Mucosa of stomach (tissue), 1 donor: Measurements from ENCODE around the gene PGA5.
"Not testable (repeated sequence)": the region's sequence is repeated elsewhere in the genome, so short reads cannot be mapped to it uniquely, and the experiment has no call there.

ENCODE experiments used
- H3K27me3 ChIP-seq: one replicate; pipeline ENCODE4 v1.7.0; 2013; ENCODE audit warnings: mild to moderate bottlenecking, low read length; ENCODE audit not compliant: control insufficient read depth, insufficient read depth
- H3K36me3 ChIP-seq: one replicate; pipeline ENCODE4 v1.7.0; 2013; ENCODE audit warnings: low read length; ENCODE audit not compliant: control insufficient read depth, insufficient read depth
- H3K4me1 ChIP-seq: one replicate; pipeline ENCODE4 v1.7.0; 2013; ENCODE audit warnings: mild to moderate bottlenecking, low read length; ENCODE audit not compliant: control insufficient read depth, insufficient read depth
- H3K4me3 ChIP-seq: one replicate; pipeline ENCODE4 v1.7.0; 2013; ENCODE audit warnings: low read length
- H3K9ac ChIP-seq: one replicate; pipeline ENCODE4 v1.7.0; 2013; ENCODE audit warnings: mild to moderate bottlenecking, low read length, moderate library complexity
- H3K9me3 ChIP-seq: one replicate; pipeline ENCODE4 v1.7.0; 2013; ENCODE audit warnings: mild to moderate bottlenecking, low read length, moderate library complexity; ENCODE audit not compliant: control insufficient read depth
- donor health status: Pancreatic carcinoma.

The PGA5 gene

DNA sequence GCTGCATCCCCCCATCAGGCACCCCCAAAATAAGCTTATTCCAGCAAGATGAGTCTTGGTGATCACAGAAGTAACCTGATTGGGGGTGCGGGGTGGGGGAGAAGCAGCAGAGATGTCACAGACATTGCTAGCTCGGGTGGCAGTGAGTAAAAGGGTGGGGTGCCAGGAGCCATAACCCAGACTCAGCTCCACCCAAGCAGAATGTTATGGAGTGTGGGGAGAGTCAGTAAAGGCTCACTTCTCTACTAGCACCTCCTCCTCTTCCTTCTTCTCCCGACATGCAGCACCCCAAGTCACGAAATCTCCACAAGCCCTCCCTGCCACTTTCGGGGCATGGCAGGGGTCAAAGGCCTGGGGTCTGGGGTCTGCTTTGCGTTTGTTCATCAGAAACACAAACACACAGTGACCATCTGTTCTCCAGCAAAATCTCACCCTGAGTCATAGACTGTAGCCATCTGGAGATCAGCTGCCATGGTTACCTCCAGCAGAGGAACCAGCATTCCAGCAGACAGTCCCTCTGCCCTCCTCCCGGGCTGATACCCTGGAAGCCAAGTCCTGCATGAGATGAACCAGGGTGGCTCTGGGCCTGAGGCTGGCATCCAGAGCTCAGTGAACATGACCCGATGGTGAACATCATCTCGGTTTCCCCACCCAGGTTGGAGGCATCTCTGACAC, 33.2 kb upstream of the PGA5 start:
- not testable (repeated sequence) for H3K4me1 ChIP-seq, H3K9me3 ChIP-seq, H3K36me3 ChIP-seq, H3K27me3 ChIP-seq, H3K9ac ChIP-seq, H3K4me3 ChIP-seq

DNA sequence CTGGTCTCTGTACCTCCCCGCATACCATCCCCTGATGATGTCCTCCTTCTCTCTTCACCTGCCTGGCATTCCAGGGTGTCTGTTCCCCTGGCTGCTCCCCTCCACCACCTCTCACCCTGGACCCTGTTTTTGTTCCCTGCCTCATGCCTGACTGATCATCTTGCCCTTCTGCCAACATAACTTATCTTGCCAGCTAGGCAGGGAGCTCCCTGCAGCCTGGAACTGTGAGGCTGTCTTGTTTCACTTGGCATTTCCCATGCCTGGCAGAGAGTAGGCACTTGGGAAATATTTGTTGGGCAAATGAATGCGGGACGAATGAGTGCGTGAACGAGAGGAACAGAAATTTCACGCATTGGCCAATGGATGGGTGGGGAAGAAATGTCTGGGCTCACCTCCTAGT, 30.3 kb upstream of the PGA5 start:
- not testable (repeated sequence) for H3K4me1 ChIP-seq, H3K9ac ChIP-seq, H3K4me3 ChIP-seq, H3K27me3 ChIP-seq, H3K36me3 ChIP-seq, H3K9me3 ChIP-seq

DNA sequence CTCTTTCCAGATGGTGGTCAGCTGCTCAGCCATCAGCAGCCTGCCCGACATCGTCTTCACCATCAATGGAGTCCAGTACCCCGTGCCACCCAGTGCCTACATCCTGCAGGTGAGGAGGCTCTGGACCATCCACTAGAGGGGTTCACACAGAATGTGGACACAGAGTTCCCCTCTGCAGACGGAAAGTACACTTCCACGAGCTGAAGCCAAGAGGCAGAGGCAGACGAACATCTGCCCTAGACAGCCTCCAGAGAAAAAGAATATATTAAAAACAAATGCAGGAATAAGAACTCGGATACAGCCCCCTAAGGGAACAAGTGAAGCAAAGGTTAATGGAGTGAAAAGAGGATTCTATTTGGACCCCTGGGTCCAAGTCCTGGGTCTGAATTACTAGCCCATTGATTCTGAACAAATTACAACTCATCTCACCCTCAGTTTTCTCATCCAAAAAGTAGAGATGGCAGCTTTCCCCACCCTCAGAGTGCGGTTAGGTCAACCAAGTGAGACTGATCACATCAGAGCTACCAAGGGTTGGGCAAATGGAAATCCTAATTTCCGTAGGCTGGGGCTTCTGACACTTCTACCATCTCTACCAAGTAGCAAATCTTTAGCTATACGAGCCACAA, 29.5 kb upstream of the PGA5 start:
- H3K4me1 ChIP-seq, H3K4me3 ChIP-seq: not testable (repeated sequence)

DNA sequence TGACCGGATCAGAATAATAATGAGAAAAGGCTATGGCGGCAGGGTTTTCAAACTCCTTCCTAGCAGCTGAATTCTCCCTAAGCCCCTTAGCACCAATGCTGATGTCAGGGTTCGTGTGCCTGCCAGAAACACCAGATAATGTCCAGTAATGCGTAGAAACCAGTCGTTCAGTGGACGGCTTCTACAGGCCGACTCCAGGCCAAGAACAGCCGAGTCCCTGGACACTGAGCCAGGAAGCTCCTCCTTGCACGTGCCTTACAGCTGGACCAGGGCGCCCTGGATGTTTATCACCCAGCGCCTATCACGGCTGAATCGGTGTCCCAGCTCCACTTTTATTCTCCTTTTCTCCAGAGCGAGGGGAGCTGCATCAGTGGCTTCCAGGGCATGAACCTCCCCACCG, 28.8 kb upstream of the PGA5 start:
- H3K4me1 ChIP-seq, result not testable (repeated sequence)

More for the DNA sequence above, 29.5 kb upstream of the PGA5 start:
- H3K9me3 ChIP-seq, H3K9ac ChIP-seq, H3K27me3 ChIP-seq, H3K36me3 ChIP-seq: not testable (repeated sequence)

DNA sequence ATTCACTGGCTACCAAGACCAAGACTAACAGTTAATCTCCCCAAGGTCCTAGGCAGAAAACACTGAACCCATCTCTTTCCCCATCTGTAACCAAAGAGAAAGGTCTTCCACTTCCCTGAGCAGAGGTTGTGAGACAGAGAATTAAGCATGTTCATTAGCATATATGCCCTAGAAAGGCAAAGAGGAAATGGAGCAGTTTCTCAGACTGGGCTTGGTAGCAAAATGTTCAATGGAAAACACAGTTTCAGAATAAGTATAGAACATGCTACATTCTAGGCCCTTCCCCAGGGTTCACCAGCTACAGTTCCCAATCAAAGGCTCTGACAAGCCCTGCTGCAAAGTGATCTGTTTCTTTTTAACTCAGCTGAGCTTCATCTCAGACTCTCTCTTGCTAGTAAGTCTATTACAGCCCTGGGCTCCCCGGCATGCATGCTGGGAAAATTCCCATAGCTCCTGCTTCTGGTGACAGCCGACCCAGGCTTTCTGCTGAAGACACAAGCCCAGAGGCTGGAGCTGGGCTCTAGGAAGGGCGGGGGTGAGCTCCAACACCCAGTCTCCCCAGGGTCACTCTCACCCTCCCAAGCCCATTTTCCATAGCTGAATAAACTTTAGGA, 27.2 kb upstream of the PGA5 start:
- not testable (repeated sequence) for H3K4me3 ChIP-seq, H3K9ac ChIP-seq, H3K4me1 ChIP-seq, H3K36me3 ChIP-seq, H3K27me3 ChIP-seq, H3K9me3 ChIP-seq

More for the DNA sequence above, 28.8 kb upstream of the PGA5 start:
- H3K36me3 ChIP-seq, H3K9me3 ChIP-seq, H3K27me3 ChIP-seq, H3K9ac ChIP-seq, H3K4me3 ChIP-seq: not testable (repeated sequence)

DNA sequence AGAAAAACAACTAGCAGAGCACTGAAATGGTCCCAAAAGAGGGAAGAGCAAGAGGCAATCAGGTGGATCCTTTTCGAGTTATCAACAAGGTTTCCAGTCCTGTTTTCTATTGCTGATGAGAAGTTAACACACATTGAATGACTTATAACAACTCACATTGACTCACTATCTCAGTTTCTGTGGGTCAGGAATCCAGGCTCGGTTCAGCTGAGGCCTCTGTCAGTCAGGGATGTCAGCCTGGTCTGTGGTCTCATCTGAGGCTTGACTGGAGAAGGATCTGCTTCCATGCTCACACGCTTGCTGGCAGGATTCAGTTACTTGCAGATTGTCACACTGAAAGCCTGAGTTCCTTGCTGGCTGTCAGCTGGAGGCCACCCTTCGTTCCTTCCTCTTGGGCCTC, 22.7 kb upstream of the PGA5 start:
- H3K27me3 ChIP-seq, H3K4me3 ChIP-seq, H3K4me1 ChIP-seq, H3K36me3 ChIP-seq, H3K9me3 ChIP-seq, H3K9ac ChIP-seq: not testable (repeated sequence)

DNA sequence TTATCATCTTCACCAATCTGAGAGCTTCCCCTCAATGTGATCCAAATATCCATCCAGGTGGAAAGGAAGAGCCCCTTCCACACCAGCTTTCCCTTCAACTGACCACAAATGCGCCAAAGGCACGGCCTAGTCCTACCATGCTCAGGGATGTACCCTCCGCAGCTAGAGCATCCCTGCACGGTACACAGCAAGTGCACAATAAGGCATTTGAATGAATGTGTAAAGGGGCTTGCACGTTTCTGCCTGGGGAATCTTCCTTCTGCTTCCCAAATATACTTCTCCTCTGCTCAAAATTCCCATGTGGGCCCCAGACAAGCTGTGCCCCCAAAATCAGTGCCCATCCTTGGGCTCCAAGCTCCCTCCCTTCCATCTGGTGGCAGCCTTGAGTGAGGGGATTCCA, 22.0 kb upstream of the PGA5 start:
- not testable (repeated sequence) for H3K27me3 ChIP-seq, H3K9me3 ChIP-seq, H3K4me3 ChIP-seq, H3K36me3 ChIP-seq, H3K9ac ChIP-seq, H3K4me1 ChIP-seq

DNA sequence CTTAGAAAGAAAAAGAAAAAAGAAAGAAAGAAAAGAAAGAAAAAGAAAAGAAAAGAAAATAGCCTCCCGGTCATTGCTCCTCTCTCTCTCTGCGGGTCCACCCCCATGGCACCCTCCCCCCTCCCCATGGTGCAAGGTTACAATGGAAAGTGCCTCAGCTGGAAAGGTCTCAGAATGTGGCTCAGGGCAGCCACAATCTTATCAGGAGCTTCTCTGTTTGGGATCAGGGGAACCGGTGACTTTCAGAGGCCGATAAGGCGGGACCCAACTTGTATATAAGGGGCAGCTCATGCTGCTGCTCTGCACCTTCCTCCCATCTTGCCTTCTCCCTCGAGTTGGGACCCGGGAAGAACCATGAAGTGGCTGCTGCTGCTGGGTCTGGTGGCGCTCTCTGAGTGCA, 18.9 kb upstream of the PGA5 start, which contains the start of gene PGA4:
Gene PGA4 (plus strand): TSS at position 301 of the 400 bp plus-strand sequence. CDS start 54 bp downstream, at position 355.
- H3K4me1 ChIP-seq, H3K27me3 ChIP-seq, H3K36me3 ChIP-seq, H3K9ac ChIP-seq, H3K9me3 ChIP-seq, H3K4me3 ChIP-seq: not testable (repeated sequence)

DNA sequence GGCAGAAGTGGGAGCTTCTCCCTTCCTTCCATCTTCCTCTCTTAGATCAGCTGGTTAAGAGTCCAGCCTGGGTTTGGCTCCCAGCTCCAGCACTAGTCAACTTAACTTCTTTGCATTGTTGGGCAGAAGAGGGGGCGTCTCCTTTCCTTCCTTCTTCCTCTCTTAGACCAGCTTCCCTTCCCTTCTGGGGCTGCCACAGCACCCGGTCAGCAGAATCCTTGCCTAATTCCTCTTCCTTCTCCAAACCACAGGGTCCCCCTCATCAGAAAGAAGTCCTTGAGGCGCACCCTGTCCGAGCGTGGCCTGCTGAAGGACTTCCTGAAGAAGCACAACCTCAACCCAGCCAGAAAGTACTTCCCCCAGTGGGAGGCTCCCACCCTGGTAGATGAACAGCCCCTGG, 18.3 kb upstream of the PGA5 start:
- H3K4me1 ChIP-seq, H3K9ac ChIP-seq, H3K4me3 ChIP-seq, H3K9me3 ChIP-seq, H3K36me3 ChIP-seq, H3K27me3 ChIP-seq: not testable (repeated sequence)

DNA sequence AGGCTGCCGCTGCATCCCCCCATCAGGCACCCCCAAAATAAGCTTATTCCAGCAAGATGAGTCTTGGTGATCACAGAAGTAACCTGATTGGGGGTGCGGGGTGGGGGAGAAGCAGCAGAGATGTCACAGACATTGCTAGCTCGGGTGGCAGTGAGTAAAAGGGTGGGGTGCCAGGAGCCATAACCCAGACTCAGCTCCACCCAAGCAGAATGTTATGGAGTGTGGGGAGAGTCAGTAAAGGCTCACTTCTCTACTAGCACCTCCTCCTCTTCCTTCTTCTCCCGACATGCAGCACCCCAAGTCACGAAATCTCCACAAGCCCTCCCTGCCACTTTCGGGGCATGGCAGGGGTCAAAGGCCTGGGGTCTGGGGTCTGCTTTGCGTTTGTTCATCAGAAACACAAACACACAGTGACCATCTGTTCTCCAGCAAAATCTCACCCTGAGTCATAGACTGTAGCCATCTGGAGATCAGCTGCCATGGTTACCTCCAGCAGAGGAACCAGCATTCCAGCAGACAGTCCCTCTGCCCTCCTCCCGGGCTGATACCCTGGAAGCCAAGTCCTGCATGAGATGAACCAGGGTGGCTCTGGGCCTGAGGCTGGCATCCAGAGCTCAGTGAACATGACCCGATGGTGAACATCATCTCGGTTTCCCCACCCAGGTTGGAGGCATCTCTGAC, 14.4 kb upstream of the PGA5 start:
- H3K27me3 ChIP-seq, H3K4me1 ChIP-seq, H3K9me3 ChIP-seq, H3K36me3 ChIP-seq, H3K4me3 ChIP-seq, H3K9ac ChIP-seq: not testable (repeated sequence)

DNA sequence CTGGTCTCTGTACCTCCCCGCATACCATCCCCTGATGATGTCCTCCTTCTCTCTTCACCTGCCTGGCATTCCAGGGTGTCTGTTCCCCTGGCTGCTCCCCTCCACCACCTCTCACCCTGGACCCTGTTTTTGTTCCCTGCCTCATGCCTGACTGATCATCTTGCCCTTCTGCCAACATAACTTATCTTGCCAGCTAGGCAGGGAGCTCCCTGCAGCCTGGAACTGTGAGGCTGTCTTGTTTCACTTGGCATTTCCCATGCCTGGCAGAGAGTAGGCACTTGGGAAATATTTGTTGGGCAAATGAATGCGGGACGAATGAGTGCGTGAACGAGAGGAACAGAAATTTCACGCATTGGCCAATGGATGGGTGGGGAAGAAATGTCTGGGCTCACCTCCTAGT, 11.5 kb upstream of the PGA5 start:
- not testable (repeated sequence) for H3K9ac ChIP-seq, H3K36me3 ChIP-seq, H3K4me1 ChIP-seq, H3K4me3 ChIP-seq, H3K27me3 ChIP-seq, H3K9me3 ChIP-seq

DNA sequence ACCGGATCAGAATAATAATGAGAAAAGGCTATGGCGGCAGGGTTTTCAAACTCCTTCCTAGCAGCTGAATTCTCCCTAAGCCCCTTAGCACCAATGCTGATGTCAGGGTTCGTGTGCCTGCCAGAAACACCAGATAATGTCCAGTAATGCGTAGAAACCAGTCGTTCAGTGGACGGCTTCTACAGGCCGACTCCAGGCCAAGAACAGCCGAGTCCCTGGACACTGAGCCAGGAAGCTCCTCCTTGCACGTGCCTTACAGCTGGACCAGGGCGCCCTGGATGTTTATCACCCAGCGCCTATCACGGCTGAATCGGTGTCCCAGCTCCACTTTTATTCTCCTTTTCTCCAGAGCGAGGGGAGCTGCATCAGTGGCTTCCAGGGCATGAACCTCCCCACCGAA, 9.9 kb upstream of the PGA5 start:
- not testable (repeated sequence) for H3K36me3 ChIP-seq, H3K4me3 ChIP-seq, H3K4me1 ChIP-seq, H3K27me3 ChIP-seq, H3K9ac ChIP-seq, H3K9me3 ChIP-seq
